ENCODE results near the gene CTNNA3.

DNA sequence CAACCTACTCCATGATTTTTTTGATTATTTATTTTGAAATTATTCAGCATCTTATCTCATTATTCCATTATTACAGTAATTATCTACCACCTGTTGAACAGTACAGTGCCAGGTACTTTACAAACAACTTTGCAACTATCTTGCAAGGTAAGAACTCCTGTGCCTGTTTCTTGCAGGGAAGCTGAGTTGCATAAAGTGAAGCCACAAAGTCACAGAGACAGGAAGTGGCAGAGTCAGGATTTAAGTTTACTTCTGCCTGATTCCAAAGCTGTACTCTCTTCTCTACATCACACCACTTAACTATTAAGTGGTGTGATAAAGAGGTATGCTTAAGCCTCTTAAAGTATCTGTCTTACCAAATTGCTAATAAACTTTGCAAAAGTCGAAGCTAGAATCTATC, 690.0 kb downstream of the CTNNA3 start:
- TF ChIP-seq, protein P1, sequence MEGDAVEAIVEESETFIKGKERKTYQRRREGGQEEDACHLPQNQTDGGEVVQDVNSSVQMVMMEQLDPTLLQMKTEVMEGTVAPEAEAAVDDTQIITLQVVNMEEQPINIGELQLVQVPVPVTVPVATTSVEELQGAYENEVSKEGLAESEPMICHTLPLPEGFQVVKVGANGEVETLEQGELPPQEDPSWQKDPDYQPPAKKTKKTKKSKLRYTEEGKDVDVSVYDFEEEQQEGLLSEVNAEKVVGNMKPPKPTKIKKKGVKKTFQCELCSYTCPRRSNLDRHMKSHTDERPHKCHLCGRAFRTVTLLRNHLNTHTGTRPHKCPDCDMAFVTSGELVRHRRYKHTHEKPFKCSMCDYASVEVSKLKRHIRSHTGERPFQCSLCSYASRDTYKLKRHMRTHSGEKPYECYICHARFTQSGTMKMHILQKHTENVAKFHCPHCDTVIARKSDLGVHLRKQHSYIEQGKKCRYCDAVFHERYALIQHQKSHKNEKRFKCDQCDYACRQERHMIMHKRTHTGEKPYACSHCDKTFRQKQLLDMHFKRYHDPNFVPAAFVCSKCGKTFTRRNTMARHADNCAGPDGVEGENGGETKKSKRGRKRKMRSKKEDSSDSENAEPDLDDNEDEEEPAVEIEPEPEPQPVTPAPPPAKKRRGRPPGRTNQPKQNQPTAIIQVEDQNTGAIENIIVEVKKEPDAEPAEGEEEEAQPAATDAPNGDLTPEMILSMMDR (conservative IDR thresholded peaks at IDR 0.05; ENCODE audit: low read length), result no peak
- TF ChIP-seq EZH2phosphoT487 (IDR thresholded peaks at IDR 0.05; ENCODE audit: borderline replicate concordance), result no peak
